SK-MEL-5 (cell line): Measurements from ENCODE around the gene GPATCH2L. TPM values are rescaled to one million over a fixed set of nuclear protein-coding genes. Genes with fewer than 3 reads are reported as not detected.

ENCODE experiments used
- DNase-seq: peaks from one replicate; pipeline ENCODE4 v3.0.0-alpha.2; 2016; ENCODE audit warnings: low read depth, low spot score
- in situ Hi-C: cut with HindIII; loops from 2 replicates; pipeline ENCODE4 v1.10.0; 2016; ENCODE audit warnings: low sequenced_read_pairs, high pct_unique_total_duplicates, low pct_unique_long_range_greater_than_20kb
- total RNA-seq: library from RNA; depleted of rRNA; stranded (reverse); fragments of >200 nt; shearing (Covaris generic); gene quantifications from 2 replicates; pipeline ENCODE4 v1.2.3, GENCODE V29; 2014

GPATCH2L gene
- total RNA-seq, 1 experiment from 2014 or later = 27.2 TPM

GRCh38 chr14:76175942-76176341, 24.2 kb downstream of the GPATCH2L start:
- DNase-seq = no peak
- in situ Hi-C loops = no loop called here

- in situ Hi-C loops = no loop called here
- peak; percentile 36 for DNase-seq
Observed at GRCh38 chr14:76181546-76181945, 29.8 kb downstream of the GPATCH2L start.

- in situ Hi-C loops = no loop called here
- DNase-seq = no peak
Observed at GRCh38 chr14:76186308-76187027, 34.7 kb downstream of the GPATCH2L start.

- no peak for DNase-seq
Observed at GRCh38 chr14:76191297-76191696, 39.6 kb downstream of the GPATCH2L start.

GRCh38 chr14:76193696-76194095, 42.0 kb downstream of the GPATCH2L start:
- in situ Hi-C loops = no loop called here

More at GRCh38 chr14:76191297-76191696, 39.6 kb downstream of the GPATCH2L start:
- in situ Hi-C loops = no loop called here

GRCh38 chr14:76194327-76194726, 42.6 kb downstream of the GPATCH2L start:
- DNase-seq = no peak
- in situ Hi-C loops = no loop called here

More at GRCh38 chr14:76193696-76194095, 42.0 kb downstream of the GPATCH2L start:
- no peak for DNase-seq

- DNase-seq = no peak
- in situ Hi-C loops = no loop called here
Observed at GRCh38 chr14:76195003-76195402, 43.3 kb downstream of the GPATCH2L start.

GRCh38 chr14:76196980-76197695, 45.4 kb downstream of the GPATCH2L start:
- DNase-seq = no peak
- in situ Hi-C loops = no loop called here

- in situ Hi-C loops = no loop called here
- DNase-seq = no peak
Observed at GRCh38 chr14:76201162-76201561, 49.4 kb downstream of the GPATCH2L start.

- peak; percentile 13 for DNase-seq
- in situ Hi-C loops = no loop called here
Observed at GRCh38 chr14:76203086-76204001, 51.6 kb downstream of the GPATCH2L start.

- no peak for DNase-seq
- in situ Hi-C loops = no loop called here
Observed at GRCh38 chr14:76204461-76205230, 52.9 kb downstream of the GPATCH2L start.

GRCh38 chr14:76205708-76206107, 54.0 kb downstream of the GPATCH2L start:
- in situ Hi-C loops = no loop called here
- DNase-seq = no peak

GRCh38 chr14:76208340-76208739, 56.6 kb downstream of the GPATCH2L start:
- in situ Hi-C loops = no loop called here
- DNase-seq = no peak

- no peak for DNase-seq
- in situ Hi-C loops = no loop called here
Observed at GRCh38 chr14:76212242-76212641, 60.5 kb downstream of the GPATCH2L start.

- in situ Hi-C loops = no loop called here
- no peak for DNase-seq
Observed at GRCh38 chr14:76217179-76217578, 65.5 kb downstream of the GPATCH2L start.

GRCh38 chr14:76218662-76219061, 66.9 kb downstream of the GPATCH2L start:
- no peak for DNase-seq
- in situ Hi-C loops = no loop called here

- in situ Hi-C loops = no loop called here
- DNase-seq = no peak
Observed at GRCh38 chr14:76219873-76220272, 68.2 kb downstream of the GPATCH2L start.
